ENCODE measurements around the gene B4GALNT3. TPM values are rescaled to one million over a fixed set of nuclear protein-coding genes. Genes with fewer than 3 reads are reported as not detected.

Gene B4GALNT3
- total RNA-seq, 2 experiments from 2014 or later, result 3.4 to 5.4 TPM

DNA sequence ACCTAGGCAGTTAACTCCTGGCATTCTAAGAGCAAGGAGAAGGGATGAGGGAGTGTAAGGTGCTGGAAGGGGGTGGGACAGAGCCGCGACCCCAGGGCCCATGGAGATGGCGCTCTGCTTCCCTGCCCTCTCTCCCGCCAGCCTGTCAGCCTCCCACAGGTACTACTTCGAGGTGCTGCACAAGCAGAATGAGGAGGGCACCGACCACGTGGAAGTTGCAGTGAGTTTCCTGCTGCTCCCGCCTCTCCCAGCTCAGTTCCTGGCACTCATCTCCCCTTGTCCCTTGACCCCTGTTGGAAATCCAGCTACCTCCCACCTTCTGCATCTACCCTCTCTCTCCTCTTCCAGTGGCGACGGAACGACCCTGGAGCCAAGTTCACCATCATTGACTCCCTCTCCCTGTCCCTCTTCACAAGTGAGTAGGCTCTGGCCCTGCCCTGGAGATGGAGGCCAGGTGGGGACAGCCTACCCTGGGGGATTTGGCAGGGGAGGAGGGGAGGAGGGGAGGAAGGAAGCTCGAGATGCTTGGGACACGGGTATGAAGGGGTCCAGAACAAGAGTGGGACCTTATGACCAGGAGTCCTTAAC lies 88.2 kb downstream of the B4GALNT3 start:
- Histone ChIP-seq H3K4me2 (ENCODE audit: low read length) (no peak overlapping the region), H3K9me3 (ENCODE audit: low read length) (no peaks in the 10 kb centered on the region), H3K36me3 (ENCODE audit: insufficient read depth, low read length) (no peaks in the 10 kb centered on the region), H3K9me2 (ENCODE audit: insufficient read depth, low read length) (no peaks in the 10 kb centered on the region), H3K4me1 (ENCODE audit: insufficient read depth, low read length, poor library complexity, severe bottlenecking) (peaks cover 10% of the 10 kb centered on the region), H4K20me1 (ENCODE audit: insufficient read depth, low read length) (no peaks in the 10 kb centered on the region), H3K4me3 (ENCODE audit: low read depth, low read length, poor library complexity, severe bottlenecking) (no peak overlapping the region), H2AFZ (ENCODE audit: low read length) (no peak overlapping the region), H3K27ac (ENCODE audit: low read depth, low read length, poor library complexity, severe bottlenecking) (no peak overlapping the region), H3K79me2 (ENCODE audit: insufficient read depth, low read depth, low read length) (no peaks in the 10 kb centered on the region)
- ChIA-PET POLR2A (interaction anchor here (0.6 to 2.1 kb wide), 2 partner anchors 60 to 98 kb away, joined by 4 read pairs; no protein-coding TSS in a partner anchor), CTCF (ENCODE audit: unreplicated experiment) (interaction anchor here (0.6 to 1.1 kb wide), 2 partner anchors 71 to 95 kb away, joined by 3 to 4 read pairs; no protein-coding TSS in a partner anchor)
- intact Hi-C loops (cut with micrococcal nuclease; ENCODE audit: unreplicated experiment), result loop anchor here (1.0 to 2.0 kb wide), 2 partner anchors 39 to 95 kb away; no protein-coding TSS in a partner anchor
- DNase-seq (ENCODE audit: low spot score), result no peak
- TF ChIP-seq EZH2phosphoT487 (IDR thresholded peaks at IDR 0.05; ENCODE audit: borderline replicate concordance, low read depth, low read length), result no peak
- TF ChIP-seq, protein P1, sequence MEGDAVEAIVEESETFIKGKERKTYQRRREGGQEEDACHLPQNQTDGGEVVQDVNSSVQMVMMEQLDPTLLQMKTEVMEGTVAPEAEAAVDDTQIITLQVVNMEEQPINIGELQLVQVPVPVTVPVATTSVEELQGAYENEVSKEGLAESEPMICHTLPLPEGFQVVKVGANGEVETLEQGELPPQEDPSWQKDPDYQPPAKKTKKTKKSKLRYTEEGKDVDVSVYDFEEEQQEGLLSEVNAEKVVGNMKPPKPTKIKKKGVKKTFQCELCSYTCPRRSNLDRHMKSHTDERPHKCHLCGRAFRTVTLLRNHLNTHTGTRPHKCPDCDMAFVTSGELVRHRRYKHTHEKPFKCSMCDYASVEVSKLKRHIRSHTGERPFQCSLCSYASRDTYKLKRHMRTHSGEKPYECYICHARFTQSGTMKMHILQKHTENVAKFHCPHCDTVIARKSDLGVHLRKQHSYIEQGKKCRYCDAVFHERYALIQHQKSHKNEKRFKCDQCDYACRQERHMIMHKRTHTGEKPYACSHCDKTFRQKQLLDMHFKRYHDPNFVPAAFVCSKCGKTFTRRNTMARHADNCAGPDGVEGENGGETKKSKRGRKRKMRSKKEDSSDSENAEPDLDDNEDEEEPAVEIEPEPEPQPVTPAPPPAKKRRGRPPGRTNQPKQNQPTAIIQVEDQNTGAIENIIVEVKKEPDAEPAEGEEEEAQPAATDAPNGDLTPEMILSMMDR (conservative IDR thresholded peaks at IDR 0.05; ENCODE audit: low read length), result no peak
- BruUV-seq (replicated peaks), result no TSS peak

GRCh38 chr12:549476-550082 lies 89.8 kb downstream of the B4GALNT3 start:
- Histone ChIP-seq H2AFZ (ENCODE audit: low read length) (no peak overlapping the region), H3K9me3 (ENCODE audit: low read length) (no peaks in the 10 kb centered on the region), H3K4me1 (ENCODE audit: insufficient read depth, low read length, poor library complexity, severe bottlenecking) (peaks cover 23% of the 10 kb centered on the region), H3K9me2 (ENCODE audit: insufficient read depth, low read length) (no peaks in the 10 kb centered on the region), H3K36me3 (ENCODE audit: insufficient read depth, low read length) (no peaks in the 10 kb centered on the region), H3K27ac (ENCODE audit: low read depth, low read length, poor library complexity, severe bottlenecking) (no peak overlapping the region), H3K79me2 (ENCODE audit: insufficient read depth, low read depth, low read length) (no peaks in the 10 kb centered on the region), H3K4me2 (ENCODE audit: low read length) (no peak overlapping the region), H4K20me1 (ENCODE audit: insufficient read depth, low read length) (no peaks in the 10 kb centered on the region), H3K4me3 (ENCODE audit: low read depth, low read length, poor library complexity, severe bottlenecking) (no peak overlapping the region)
- DNase-seq (ENCODE audit: low spot score), result no peak
- BruUV-seq (replicated peaks), result no TSS peak
- ChIA-PET CTCF (ENCODE audit: unreplicated experiment) (no interaction called here), POLR2A (no interaction called here)
- intact Hi-C loops (cut with micrococcal nuclease; ENCODE audit: unreplicated experiment), result no loop called here
- TF ChIP-seq, protein P1 (conservative IDR thresholded peaks at IDR 0.05; ENCODE audit: low read length), result no peak
- TF ChIP-seq EZH2phosphoT487 (IDR thresholded peaks at IDR 0.05; ENCODE audit: borderline replicate concordance, low read depth, low read length), result no peak

All from OCI-LY7 (cell line).